ENCODE results near the gene KHSRP. TPM values are rescaled to one million over a fixed set of nuclear protein-coding genes. Genes with fewer than 3 reads are reported as not detected.

KHSRP gene
- total and polyA plus RNA-seq, 2 of the 13 experiments (the other 11 are each of a cell fraction or from before 2014, with no cell fraction given), result 72.1 to 129 TPM

- TF ChIP-seq TEAD3 (CRISPR knock-in tag; optimal IDR thresholded peaks at IDR 0.05; ENCODE audit: borderline replicate concordance) (peak; percentile 44), PAXIP1 (CRISPR knock-in tag; conservative IDR thresholded peaks at IDR 0.05) (peak; percentile 80), ZNF44 (CRISPR knock-in tag; IDR thresholded peaks at IDR 0.05) (no peak), GABPB1 (CRISPR knock-in tag; IDR thresholded peaks at IDR 0.05) (no peak), SALL1 (CRISPR knock-in tag; IDR thresholded peaks at IDR 0.05) (no peak), ZNF563 (CRISPR knock-in tag; IDR thresholded peaks at IDR 0.05) (0 out of 2 replicates have a peak, but pooled peaks have one; percentile 26), IKZF4 (CRISPR knock-in tag; IDR thresholded peaks at IDR 0.05; ENCODE audit: borderline replicate concordance, low read depth, not compliant biosample characterization) (no peak), ZNF274 (CRISPR knock-in tag; IDR thresholded peaks at IDR 0.05) (peak; percentile 44; the same call in 1 of the 2 replicates), ZSCAN21 (CRISPR knock-in tag; IDR thresholded peaks at IDR 0.05; ENCODE audit: borderline replicate concordance) (0 out of 2 replicates have a peak, but pooled peaks have one; percentile 20), JDP2 (CRISPR knock-in tag; IDR thresholded peaks at IDR 0.05; ENCODE audit: borderline replicate concordance) (no peak), YEATS2 (CRISPR knock-in tag; IDR thresholded peaks at IDR 0.05; ENCODE audit: borderline replicate concordance) (no peak), CHD4 (IDR thresholded peaks at IDR 0.05; ENCODE audit: borderline replicate concordance, low read length) (no peak; the same call in 1 of the 2 replicates), THAP7 (CRISPR knock-in tag; IDR thresholded peaks at IDR 0.05) (no peak), ZNF775 (CRISPR knock-in tag; IDR thresholded peaks at IDR 0.05; ENCODE audit: borderline replicate concordance) (no peak), ZFX (CRISPR knock-in tag; IDR thresholded peaks at IDR 0.05; ENCODE audit: low read depth) (peak; percentile 52), ZNF724P (CRISPR knock-in tag; IDR thresholded peaks at IDR 0.05; ENCODE audit: borderline replicate concordance) (peak; percentile 44; the same call in 1 of the 2 replicates), MLXIP (CRISPR knock-in tag; IDR thresholded peaks at IDR 0.05; ENCODE audit: borderline replicate concordance) (no peak), ZNF639 (CRISPR knock-in tag; conservative IDR thresholded peaks at IDR 0.05) (no peak), SRSF9 (IDR thresholded peaks at IDR 0.05; ENCODE audit: borderline replicate concordance, insufficient read depth, low read depth, low read length, poor library complexity, severe bottlenecking) (no peak), ZNF746 (CRISPR knock-in tag; IDR thresholded peaks at IDR 0.05) (no peak)
Observed at GRCh38 chr19:6402837-6403608, 21.6 kb downstream of the KHSRP start (continued).
